ENCODE data around the gene CEP63.

Gene CEP63

DNA sequence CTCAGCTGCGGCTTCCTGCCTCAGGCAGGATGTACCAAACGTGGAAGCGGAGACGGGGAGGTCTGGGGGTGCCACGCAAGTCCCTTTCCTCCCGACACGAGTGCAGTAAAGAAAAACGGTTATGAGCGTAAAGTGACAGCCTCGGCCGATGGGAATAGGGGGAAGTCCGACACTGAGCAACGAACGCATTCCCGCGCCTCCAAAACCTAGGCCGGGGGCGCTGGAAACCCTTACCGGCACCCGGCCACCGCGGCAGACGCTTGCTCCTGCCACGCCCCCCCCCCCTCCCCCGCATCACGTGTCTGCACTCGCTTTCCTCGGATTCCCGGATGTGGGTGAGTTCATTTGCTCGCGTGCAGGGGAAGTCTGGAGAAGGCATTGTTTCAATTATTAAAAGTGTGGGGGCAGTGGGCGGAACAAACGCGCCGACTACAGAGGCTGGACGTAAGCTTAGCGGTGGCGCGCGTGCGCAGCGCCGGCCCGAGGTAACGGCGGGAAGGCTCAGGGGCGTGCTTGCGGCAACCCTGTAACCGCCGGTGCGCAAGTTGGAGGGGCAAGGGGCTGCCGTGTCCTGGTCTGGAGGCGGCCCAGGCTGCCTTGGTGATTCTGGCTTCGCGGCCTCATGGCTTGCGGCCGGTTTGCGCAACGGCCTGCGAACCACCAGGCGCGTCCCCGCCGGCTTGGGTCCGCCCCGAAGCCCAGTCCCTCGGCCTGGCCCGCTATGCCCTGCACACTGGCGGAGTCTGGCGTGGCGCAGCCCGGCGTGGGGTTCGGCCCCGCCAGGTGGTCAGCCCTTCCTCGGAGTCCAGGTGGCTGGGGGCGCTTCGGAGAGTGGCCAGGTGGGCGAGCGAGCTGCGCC, at the start of gene CEP63, which contains the start of gene ANAPC13:
Gene CEP63, plus strand, starts transcription at position 340 of the 859 bp plus-strand sequence. CDS start 9,264 bp downstream, outside the sequence.
Gene ANAPC13, minus strand, starts transcription at position 268 of the 859 bp plus-strand sequence. CDS start 3,081 bp downstream, outside the sequence.
- in situ Hi-C loops (cut with HindIII; ENCODE audit: low sequenced_read_pairs): no loop called here
- TF ChIP-seq, protein P1, sequence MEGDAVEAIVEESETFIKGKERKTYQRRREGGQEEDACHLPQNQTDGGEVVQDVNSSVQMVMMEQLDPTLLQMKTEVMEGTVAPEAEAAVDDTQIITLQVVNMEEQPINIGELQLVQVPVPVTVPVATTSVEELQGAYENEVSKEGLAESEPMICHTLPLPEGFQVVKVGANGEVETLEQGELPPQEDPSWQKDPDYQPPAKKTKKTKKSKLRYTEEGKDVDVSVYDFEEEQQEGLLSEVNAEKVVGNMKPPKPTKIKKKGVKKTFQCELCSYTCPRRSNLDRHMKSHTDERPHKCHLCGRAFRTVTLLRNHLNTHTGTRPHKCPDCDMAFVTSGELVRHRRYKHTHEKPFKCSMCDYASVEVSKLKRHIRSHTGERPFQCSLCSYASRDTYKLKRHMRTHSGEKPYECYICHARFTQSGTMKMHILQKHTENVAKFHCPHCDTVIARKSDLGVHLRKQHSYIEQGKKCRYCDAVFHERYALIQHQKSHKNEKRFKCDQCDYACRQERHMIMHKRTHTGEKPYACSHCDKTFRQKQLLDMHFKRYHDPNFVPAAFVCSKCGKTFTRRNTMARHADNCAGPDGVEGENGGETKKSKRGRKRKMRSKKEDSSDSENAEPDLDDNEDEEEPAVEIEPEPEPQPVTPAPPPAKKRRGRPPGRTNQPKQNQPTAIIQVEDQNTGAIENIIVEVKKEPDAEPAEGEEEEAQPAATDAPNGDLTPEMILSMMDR (IDR thresholded peaks at IDR 0.05; ENCODE audit: low read depth, low read length): no peak
- peak within 1 kb of the TSS; percentile 66 for H3K4me3 ChIP-seq (ENCODE audit: low read depth, low read length)
- peak; percentile 100 for DNase-seq (ENCODE audit: low read depth, low spot score)

DNA sequence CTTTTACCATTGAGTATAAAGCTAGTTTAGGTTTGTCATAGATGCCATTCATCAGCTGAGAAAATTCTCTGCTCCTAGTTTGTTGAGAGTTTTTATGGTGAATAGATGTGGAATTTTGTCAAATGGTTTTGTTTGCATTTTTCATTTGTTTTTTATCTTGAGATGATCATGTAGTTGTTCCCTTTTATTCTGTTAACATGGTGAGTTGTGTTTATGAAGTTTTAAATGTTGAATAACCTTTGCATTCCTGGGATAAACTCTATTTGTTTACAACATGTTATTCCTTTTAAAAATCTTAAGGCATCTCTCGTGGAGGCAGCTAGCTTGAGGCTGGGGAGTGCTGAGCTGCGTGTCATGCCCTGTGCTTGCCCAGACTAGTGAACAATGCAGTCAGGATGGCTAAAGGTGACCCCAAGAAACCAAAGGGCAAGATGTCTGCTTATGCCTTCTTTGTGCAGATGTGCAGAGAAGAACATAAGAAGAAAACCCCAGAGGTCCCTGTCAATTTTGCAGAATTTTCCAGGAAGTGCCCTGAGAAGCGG, 48.6 kb upstream of the CEP63 start:
- no peak for DNase-seq (ENCODE audit: low read depth, low spot score)
- no peak overlapping the region for H3K4me3 ChIP-seq (ENCODE audit: low read depth, low read length)
- TF ChIP-seq, protein P1 (IDR thresholded peaks at IDR 0.05; ENCODE audit: low read depth, low read length): no peak
- in situ Hi-C loops (cut with HindIII; ENCODE audit: low sequenced_read_pairs): no loop called here

DNA sequence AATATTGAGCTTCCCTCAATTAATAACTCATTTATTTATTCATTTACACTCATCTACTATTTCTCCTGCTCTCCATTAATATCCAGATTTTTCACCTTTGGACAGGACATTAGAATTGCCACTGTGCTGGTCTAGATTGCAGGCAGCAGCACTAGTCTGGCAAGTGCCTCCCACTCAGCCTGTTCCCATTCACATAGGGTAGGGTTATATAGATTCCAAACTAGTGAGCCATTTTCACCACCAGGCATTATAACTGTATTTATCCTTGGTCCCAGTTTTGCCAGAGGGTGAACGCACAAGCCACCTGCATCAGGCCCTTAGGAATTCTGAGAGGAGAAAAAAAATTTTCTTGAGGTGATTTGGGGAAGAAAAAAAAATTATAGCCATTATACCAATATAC, 44.5 kb upstream of the CEP63 start:
- no peak for DNase-seq (ENCODE audit: low read depth, low spot score)
- TF ChIP-seq, protein P1 (IDR thresholded peaks at IDR 0.05; ENCODE audit: low read depth, low read length): no peak
- H3K4me3 ChIP-seq (ENCODE audit: low read depth, low read length): no peak overlapping the region
- in situ Hi-C loops (cut with HindIII; ENCODE audit: low sequenced_read_pairs): no loop called here

DNA sequence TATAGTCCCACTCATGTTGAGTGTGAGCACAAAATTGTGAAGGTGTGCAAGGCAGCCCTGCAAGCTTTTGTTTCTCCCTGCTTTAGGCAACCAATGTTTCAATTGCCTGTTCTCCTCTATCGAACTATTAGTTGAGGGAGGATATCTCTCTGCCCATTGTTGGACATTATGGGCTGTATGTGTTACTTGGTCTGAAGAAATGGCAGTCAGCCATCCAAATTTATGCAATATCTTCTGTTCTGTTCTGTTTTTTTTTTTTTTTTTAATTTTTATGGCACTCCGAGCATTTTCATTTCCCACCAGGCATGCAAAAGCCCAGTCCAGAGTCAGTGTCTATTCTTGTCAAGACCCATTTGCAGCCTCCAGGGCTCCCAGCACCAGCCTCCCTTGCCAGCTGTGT, 44.0 kb upstream of the CEP63 start:
- TF ChIP-seq, protein P1 (IDR thresholded peaks at IDR 0.05; ENCODE audit: low read depth, low read length): no peak
- DNase-seq (ENCODE audit: low read depth, low spot score): no peak
- in situ Hi-C loops (cut with HindIII; ENCODE audit: low sequenced_read_pairs): no loop called here
- H3K4me3 ChIP-seq (ENCODE audit: low read depth, low read length): no peak overlapping the region

DNA sequence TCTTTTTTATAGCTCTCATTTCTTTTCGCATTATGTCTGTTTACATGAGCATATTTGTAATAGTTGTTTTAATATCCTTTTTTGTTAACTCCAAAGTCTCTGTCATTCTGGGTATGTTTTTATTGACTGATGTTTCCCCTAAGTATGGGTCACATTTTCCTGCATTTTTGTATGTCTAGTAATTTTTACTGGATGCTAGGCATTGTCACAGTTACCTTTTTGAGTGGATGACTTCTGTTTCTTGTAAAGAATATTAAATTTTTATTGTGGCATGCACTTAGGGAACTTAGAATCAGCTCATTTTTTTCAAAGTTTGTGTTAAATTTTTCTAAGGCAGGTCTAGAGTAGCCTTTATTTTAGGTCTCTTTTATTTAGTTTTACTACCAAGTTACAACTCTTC, 40.8 kb upstream of the CEP63 start:
- H3K4me3 ChIP-seq (ENCODE audit: low read depth, low read length): no peak overlapping the region
- TF ChIP-seq, protein P1 (IDR thresholded peaks at IDR 0.05; ENCODE audit: low read depth, low read length): no peak
- in situ Hi-C loops (cut with HindIII; ENCODE audit: low sequenced_read_pairs): no loop called here
- DNase-seq (ENCODE audit: low read depth, low spot score): no peak

DNA sequence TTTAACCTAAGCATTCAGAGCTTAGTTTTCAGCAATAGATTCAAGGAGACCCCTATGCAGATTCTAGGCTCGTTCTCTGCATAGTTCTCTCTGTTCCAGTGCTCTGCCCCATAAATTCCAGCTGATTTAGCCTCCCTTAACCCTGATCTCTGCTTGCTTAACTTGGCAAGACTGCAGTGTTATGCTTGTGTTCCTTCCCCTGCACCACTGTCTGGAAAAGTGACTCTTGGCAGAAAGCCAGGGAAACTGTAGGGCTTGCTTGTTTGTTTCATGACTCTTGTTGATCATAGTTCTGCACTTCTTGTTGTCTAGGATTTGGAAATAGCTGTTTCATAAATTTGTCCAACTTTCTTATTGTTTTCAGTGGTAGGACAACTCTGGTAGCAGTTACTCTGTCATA, 40.2 kb upstream of the CEP63 start:
- DNase-seq (ENCODE audit: low read depth, low spot score): peak; percentile 64
- H3K4me3 ChIP-seq (ENCODE audit: low read depth, low read length): no peak overlapping the region
- in situ Hi-C loops (cut with HindIII; ENCODE audit: low sequenced_read_pairs): no loop called here
- TF ChIP-seq, protein P1 (IDR thresholded peaks at IDR 0.05; ENCODE audit: low read depth, low read length): no peak
